ENCODE data around the gene ITLN2.
"Not testable (repeated sequence)": the region's sequence is repeated elsewhere in the genome, so short reads cannot be mapped to it uniquely, and the experiment has no call there.

Gene ITLN2

GRCh38 chr1:160925652-160926244, 28.9 kb downstream of the ITLN2 start:
- Histone ChIP-seq H3F3A (ENCODE audit: insufficient read depth) (no peaks in the 10 kb centered on the region), H3K9me2 (replicated peaks; ENCODE audit: insufficient read depth, low read length) (no peaks in the 10 kb centered on the region), H2AFZ (ENCODE audit: low read depth, low read length, severe bottlenecking) (no peak overlapping the region), H3K36me3 (ENCODE audit: low read length) (no peaks in the 10 kb centered on the region), H4K20me1 (ENCODE audit: low read depth, low read length) (no peaks in the 10 kb centered on the region), H3K9me3 (ENCODE audit: insufficient read depth, low read length) (peaks cover 3% of the 10 kb centered on the region; the same call in 1 of the 2 replicates), H3K4me3 (ENCODE audit: insufficient read depth, low read length, poor library complexity, severe bottlenecking) (no peak overlapping the region), H3K9ac (ENCODE audit: low read length) (no peak overlapping the region), H3K27ac (ENCODE audit: low read depth, low read length) (no peak overlapping the region), H3K79me2 (ENCODE audit: insufficient read depth, low read length) (no peaks in the 10 kb centered on the region), H3K4me2 (ENCODE audit: low read depth, low read length, poor library complexity, severe bottlenecking) (no peak overlapping the region), H3K27me3 (ENCODE audit: low read length) (no peaks in the 10 kb centered on the region)
- TF ChIP-seq, protein P1, sequence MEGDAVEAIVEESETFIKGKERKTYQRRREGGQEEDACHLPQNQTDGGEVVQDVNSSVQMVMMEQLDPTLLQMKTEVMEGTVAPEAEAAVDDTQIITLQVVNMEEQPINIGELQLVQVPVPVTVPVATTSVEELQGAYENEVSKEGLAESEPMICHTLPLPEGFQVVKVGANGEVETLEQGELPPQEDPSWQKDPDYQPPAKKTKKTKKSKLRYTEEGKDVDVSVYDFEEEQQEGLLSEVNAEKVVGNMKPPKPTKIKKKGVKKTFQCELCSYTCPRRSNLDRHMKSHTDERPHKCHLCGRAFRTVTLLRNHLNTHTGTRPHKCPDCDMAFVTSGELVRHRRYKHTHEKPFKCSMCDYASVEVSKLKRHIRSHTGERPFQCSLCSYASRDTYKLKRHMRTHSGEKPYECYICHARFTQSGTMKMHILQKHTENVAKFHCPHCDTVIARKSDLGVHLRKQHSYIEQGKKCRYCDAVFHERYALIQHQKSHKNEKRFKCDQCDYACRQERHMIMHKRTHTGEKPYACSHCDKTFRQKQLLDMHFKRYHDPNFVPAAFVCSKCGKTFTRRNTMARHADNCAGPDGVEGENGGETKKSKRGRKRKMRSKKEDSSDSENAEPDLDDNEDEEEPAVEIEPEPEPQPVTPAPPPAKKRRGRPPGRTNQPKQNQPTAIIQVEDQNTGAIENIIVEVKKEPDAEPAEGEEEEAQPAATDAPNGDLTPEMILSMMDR (IDR thresholded peaks at IDR 0.05; ENCODE audit: insufficient read depth, low read length, poor library complexity, severe bottlenecking): no peak
- TF ChIP-seq EZH2phosphoT487 (conservative IDR thresholded peaks at IDR 0.05; ENCODE audit: low read length): no peak

GRCh38 chr1:160924791-160925651, 29.6 kb downstream of the ITLN2 start:
- H3K9me3 ChIP-seq (ENCODE audit: insufficient read depth, low read length): peaks cover 7% of the 10 kb centered on the region; the same call in 1 of the 2 replicates
- H3K27ac ChIP-seq (ENCODE audit: low read depth, low read length): no peak overlapping the region
- no peaks in the 10 kb centered on the region for H3K36me3 ChIP-seq (ENCODE audit: low read length)
- H3K79me2 ChIP-seq (ENCODE audit: insufficient read depth, low read length): no peaks in the 10 kb centered on the region
- no peak overlapping the region for H3K9ac ChIP-seq (ENCODE audit: low read length)
- H3K4me3 ChIP-seq (ENCODE audit: insufficient read depth, low read length, poor library complexity, severe bottlenecking): no peak overlapping the region
- H3K4me2 ChIP-seq (ENCODE audit: low read depth, low read length, poor library complexity, severe bottlenecking): no peak overlapping the region
- H3K9me2 ChIP-seq (replicated peaks; ENCODE audit: insufficient read depth, low read length): no peaks in the 10 kb centered on the region
- H4K20me1 ChIP-seq (ENCODE audit: low read depth, low read length): no peaks in the 10 kb centered on the region
- H3K27me3 ChIP-seq (ENCODE audit: low read length): no peaks in the 10 kb centered on the region
- no peaks in the 10 kb centered on the region for H3F3A ChIP-seq (ENCODE audit: insufficient read depth)
- no peak overlapping the region for H2AFZ ChIP-seq (ENCODE audit: low read depth, low read length, severe bottlenecking)
- TF ChIP-seq, protein P1 (IDR thresholded peaks at IDR 0.05; ENCODE audit: insufficient read depth, low read length, poor library complexity, severe bottlenecking): no peak
- no peak for TF ChIP-seq EZH2phosphoT487 (conservative IDR thresholded peaks at IDR 0.05; ENCODE audit: low read length)

GRCh38 chr1:160916666-160917065, 37.9 kb downstream of the ITLN2 start:
- Histone ChIP-seq H3K27ac (ENCODE audit: low read depth, low read length) (no peak overlapping the region), H3K9me2 (replicated peaks; ENCODE audit: insufficient read depth, low read length) (no peaks in the 10 kb centered on the region), H3K27me3 (ENCODE audit: low read length) (no peaks in the 10 kb centered on the region), H2AFZ (ENCODE audit: low read depth, low read length, severe bottlenecking) (no peak overlapping the region), H3K9ac (ENCODE audit: low read length) (no peak overlapping the region), H4K20me1 (ENCODE audit: low read depth, low read length) (no peaks in the 10 kb centered on the region), H3F3A (ENCODE audit: insufficient read depth) (no peaks in the 10 kb centered on the region), H3K4me2 (ENCODE audit: low read depth, low read length, poor library complexity, severe bottlenecking) (no peak overlapping the region), H3K36me3 (ENCODE audit: low read length) (no peaks in the 10 kb centered on the region), H3K9me3 (ENCODE audit: insufficient read depth, low read length) (peaks cover 4% of the 10 kb centered on the region; the same call in 1 of the 2 replicates), H3K79me2 (ENCODE audit: insufficient read depth, low read length) (no peaks in the 10 kb centered on the region), H3K4me3 (ENCODE audit: insufficient read depth, low read length, poor library complexity, severe bottlenecking) (no peak overlapping the region)
- no peak for TF ChIP-seq EZH2phosphoT487 (conservative IDR thresholded peaks at IDR 0.05; ENCODE audit: low read length)
- TF ChIP-seq, protein P1 (IDR thresholded peaks at IDR 0.05; ENCODE audit: insufficient read depth, low read length, poor library complexity, severe bottlenecking): no peak

DNA sequence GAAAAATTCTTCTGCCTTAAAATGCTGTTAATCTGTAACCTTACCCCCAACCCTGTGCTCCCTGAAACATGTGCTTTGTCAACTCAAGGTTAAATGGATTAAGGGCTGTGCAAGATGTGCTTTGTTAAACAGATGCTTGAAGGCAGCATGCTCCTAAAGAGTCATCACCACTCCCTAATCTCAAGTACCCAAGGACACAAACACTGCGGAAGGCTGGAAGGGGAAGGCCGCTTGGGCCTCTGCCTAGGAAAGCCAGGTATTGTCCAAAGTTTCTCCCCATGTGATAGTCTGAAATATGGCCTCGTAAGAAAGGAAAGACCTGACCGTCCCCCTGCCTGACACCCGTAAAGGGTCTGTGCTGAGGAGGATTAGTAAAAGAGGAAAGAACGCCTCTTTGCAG, 41.4 kb downstream of the ITLN2 start:
- not testable (repeated sequence) for H3K36me3 ChIP-seq (ENCODE audit: low read length); H3K79me2 ChIP-seq (ENCODE audit: insufficient read depth, low read length); H3K4me3 ChIP-seq (ENCODE audit: insufficient read depth, low read length, poor library complexity, severe bottlenecking); H2AFZ ChIP-seq (ENCODE audit: low read depth, low read length, severe bottlenecking); H3K27ac ChIP-seq (ENCODE audit: low read depth, low read length); H3K9ac ChIP-seq (ENCODE audit: low read length); H3K9me2 ChIP-seq (replicated peaks; ENCODE audit: insufficient read depth, low read length); H3F3A ChIP-seq (ENCODE audit: insufficient read depth); H3K27me3 ChIP-seq (ENCODE audit: low read length); H3K9me3 ChIP-seq (ENCODE audit: insufficient read depth, low read length); H3K4me2 ChIP-seq (ENCODE audit: low read depth, low read length, poor library complexity, severe bottlenecking); H4K20me1 ChIP-seq (ENCODE audit: low read depth, low read length)
